ENCODE results near the gene KCNIP1.

KCNIP1 gene

DNA sequence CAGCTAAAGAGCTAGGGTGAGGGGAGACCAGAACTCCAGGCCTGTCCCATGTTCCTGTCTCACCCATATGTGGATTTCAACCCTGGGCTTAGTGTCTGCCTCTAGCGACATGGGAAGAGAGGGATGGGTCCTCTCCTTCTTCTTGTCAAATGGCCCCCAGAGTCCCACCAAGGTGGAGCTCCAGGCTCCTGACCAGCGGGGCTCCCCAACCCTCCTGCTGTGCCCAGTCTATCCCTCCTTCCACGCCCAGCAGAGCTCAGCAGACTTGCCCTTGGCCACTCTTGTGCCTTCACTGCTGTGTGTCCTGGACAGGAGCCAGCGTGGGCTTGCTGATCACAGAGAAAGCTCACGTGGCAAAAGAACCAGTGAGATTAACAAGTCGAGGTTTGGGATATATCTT is 156.7 kb downstream of the KCNIP1 start:
- no peaks in the 10 kb centered on the region for H3K9me2 ChIP-seq (ENCODE audit: low read depth, low read length)
- no peak overlapping the region for H3K9ac ChIP-seq (ENCODE audit: low read length)

DNA sequence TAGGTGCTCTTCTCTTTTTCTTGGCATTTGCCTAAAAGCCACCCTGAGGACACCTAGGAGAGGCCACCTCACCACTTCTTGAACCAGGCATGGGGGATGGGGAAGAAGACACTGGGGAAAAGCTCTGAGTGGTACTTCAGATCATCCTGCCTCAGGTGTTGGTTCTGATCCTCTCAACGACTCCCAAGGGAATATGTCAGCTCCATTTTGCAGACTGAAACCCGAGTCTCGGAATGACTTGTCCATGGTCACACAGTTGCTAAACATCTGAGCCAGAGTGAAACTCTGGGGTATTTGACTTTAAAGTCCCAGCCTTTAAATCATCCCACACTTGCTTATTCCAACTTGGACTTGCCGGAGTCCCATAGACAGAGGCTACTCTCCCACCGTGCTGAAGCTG is 159.1 kb downstream of the KCNIP1 start:
- H3K27me3 ChIP-seq (ENCODE audit: insufficient read depth, low read length), result no peaks in the 10 kb centered on the region
- TF ChIP-seq, protein P1, sequence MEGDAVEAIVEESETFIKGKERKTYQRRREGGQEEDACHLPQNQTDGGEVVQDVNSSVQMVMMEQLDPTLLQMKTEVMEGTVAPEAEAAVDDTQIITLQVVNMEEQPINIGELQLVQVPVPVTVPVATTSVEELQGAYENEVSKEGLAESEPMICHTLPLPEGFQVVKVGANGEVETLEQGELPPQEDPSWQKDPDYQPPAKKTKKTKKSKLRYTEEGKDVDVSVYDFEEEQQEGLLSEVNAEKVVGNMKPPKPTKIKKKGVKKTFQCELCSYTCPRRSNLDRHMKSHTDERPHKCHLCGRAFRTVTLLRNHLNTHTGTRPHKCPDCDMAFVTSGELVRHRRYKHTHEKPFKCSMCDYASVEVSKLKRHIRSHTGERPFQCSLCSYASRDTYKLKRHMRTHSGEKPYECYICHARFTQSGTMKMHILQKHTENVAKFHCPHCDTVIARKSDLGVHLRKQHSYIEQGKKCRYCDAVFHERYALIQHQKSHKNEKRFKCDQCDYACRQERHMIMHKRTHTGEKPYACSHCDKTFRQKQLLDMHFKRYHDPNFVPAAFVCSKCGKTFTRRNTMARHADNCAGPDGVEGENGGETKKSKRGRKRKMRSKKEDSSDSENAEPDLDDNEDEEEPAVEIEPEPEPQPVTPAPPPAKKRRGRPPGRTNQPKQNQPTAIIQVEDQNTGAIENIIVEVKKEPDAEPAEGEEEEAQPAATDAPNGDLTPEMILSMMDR (IDR thresholded peaks at IDR 0.05; ENCODE audit: low read length), result no peak
- TF ChIP-seq EZH2 (IDR thresholded peaks at IDR 0.05; ENCODE audit: borderline replicate concordance, low read length), result no peak

More for the DNA sequence above, 156.7 kb downstream of the KCNIP1 start:
- no peaks in the 10 kb centered on the region for H3K36me3 ChIP-seq (ENCODE audit: insufficient read depth, low read length)
- H3K4me2 ChIP-seq (ENCODE audit: low read length), result no peak overlapping the region
- no peaks in the 10 kb centered on the region for H3K79me2 ChIP-seq (ENCODE audit: insufficient read depth, low read length)
- no peaks in the 10 kb centered on the region for H3K4me1 ChIP-seq (ENCODE audit: insufficient read depth, low read length, severe bottlenecking)
- H3K27ac ChIP-seq (ENCODE audit: low read depth, low read length, poor library complexity, severe bottlenecking), result no peak overlapping the region
- H4K20me1 ChIP-seq (ENCODE audit: insufficient read depth, low read length), result no peaks in the 10 kb centered on the region
- H3K9me3 ChIP-seq (ENCODE audit: low read length), result no peaks in the 10 kb centered on the region
- H3F3A ChIP-seq (ENCODE audit: insufficient read depth, low read length), result no peaks in the 10 kb centered on the region
- no peak overlapping the region for H2AFZ ChIP-seq (ENCODE audit: low read length)
- 0 out of 2 replicates have a peak, but pooled peaks cover 5% of the 10 kb centered on the region for H3K27me3 ChIP-seq (ENCODE audit: insufficient read depth, low read length)
- TF ChIP-seq EZH2 (IDR thresholded peaks at IDR 0.05; ENCODE audit: borderline replicate concordance, low read length), result no peak
- TF ChIP-seq, protein P1 (IDR thresholded peaks at IDR 0.05; ENCODE audit: low read length), result no peak
- no peak overlapping the region for H3K4me3 ChIP-seq (ENCODE audit: low read depth, low read length, poor library complexity, severe bottlenecking)

DNA sequence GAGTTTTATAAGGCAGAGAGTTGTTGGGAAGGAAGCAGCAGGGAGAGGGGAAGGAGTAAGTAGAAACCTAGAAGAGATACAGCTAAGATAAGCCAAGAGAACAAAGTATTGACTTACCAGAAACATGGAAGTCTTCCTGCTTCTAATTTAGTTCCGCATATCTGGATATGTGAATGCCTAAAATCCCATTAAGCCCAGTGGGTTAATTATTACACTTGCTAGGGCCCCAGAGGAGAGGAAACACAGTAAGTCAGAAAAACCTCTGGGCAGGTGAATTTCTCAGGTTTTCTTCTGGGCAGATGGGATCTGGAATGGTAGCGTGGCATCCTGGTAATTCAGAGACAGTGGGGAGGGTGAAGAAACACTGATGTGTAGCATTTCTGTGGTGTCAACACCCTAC is 175.0 kb downstream of the KCNIP1 start:
- no peak for TF ChIP-seq EZH2 (IDR thresholded peaks at IDR 0.05; ENCODE audit: borderline replicate concordance, low read length)
- TF ChIP-seq, protein P1 (IDR thresholded peaks at IDR 0.05; ENCODE audit: low read length), result no peak
- Histone ChIP-seq H3F3A (ENCODE audit: insufficient read depth, low read length) (no peaks in the 10 kb centered on the region), H3K9me3 (ENCODE audit: low read length) (no peaks in the 10 kb centered on the region), H3K4me1 (ENCODE audit: insufficient read depth, low read length, severe bottlenecking) (no peaks in the 10 kb centered on the region), H3K9ac (ENCODE audit: low read length) (no peak overlapping the region), H3K4me2 (ENCODE audit: low read length) (no peak overlapping the region), H3K36me3 (ENCODE audit: insufficient read depth, low read length) (no peaks in the 10 kb centered on the region), H3K27me3 (ENCODE audit: insufficient read depth, low read length) (no peaks in the 10 kb centered on the region), H3K27ac (ENCODE audit: low read depth, low read length, poor library complexity, severe bottlenecking) (no peak overlapping the region), H3K79me2 (ENCODE audit: insufficient read depth, low read length) (no peaks in the 10 kb centered on the region), H4K20me1 (ENCODE audit: insufficient read depth, low read length) (no peaks in the 10 kb centered on the region), H2AFZ (ENCODE audit: low read length) (no peak overlapping the region), H3K9me2 (ENCODE audit: low read depth, low read length) (no peaks in the 10 kb centered on the region), H3K4me3 (ENCODE audit: low read depth, low read length, poor library complexity, severe bottlenecking) (no peak overlapping the region)

More for the DNA sequence above, 159.1 kb downstream of the KCNIP1 start:
- Histone ChIP-seq H3K9me3 (ENCODE audit: low read length) (no peaks in the 10 kb centered on the region), H3F3A (ENCODE audit: insufficient read depth, low read length) (no peaks in the 10 kb centered on the region), H3K4me2 (ENCODE audit: low read length) (no peak overlapping the region), H3K27ac (ENCODE audit: low read depth, low read length, poor library complexity, severe bottlenecking) (no peak overlapping the region), H3K79me2 (ENCODE audit: insufficient read depth, low read length) (no peaks in the 10 kb centered on the region), H3K9ac (ENCODE audit: low read length) (no peak overlapping the region), H3K4me3 (ENCODE audit: low read depth, low read length, poor library complexity, severe bottlenecking) (no peak overlapping the region), H4K20me1 (ENCODE audit: insufficient read depth, low read length) (no peaks in the 10 kb centered on the region), H3K4me1 (ENCODE audit: insufficient read depth, low read length, severe bottlenecking) (no peaks in the 10 kb centered on the region), H3K9me2 (ENCODE audit: low read depth, low read length) (no peaks in the 10 kb centered on the region), H3K36me3 (ENCODE audit: insufficient read depth, low read length) (no peaks in the 10 kb centered on the region), H2AFZ (ENCODE audit: low read length) (no peak overlapping the region)
